ENCODE measurements around the gene KLHL26. TPM values are rescaled to one million over a fixed set of nuclear protein-coding genes. Genes with fewer than 3 reads are reported as not detected.

The KLHL26 gene
- total RNA-seq, 1 experiment from 2014 or later: 8.4 TPM

DNA sequence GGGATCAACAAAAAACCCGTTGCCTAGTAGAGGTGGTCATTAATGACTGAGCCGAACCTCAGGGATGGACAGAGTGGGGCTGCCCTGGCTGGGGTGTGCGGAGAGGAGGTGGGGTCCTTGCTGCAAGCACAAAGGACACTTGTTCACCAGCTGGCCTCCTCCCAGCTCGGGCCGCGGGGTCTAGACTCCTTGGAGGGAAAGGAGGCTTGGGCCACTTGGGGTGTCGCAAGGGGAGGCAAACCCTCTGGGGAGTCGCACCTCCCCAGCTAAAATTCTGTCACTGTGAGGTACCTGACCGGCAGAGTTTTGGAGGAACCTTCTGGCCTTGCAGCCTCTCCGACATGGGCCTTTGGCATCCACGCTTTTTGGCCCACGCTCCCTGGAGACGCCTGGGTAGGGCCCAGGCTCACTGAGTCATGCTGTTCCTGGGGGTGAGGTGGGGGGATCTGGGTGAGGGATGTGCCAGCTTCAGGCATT, 8.2 kb downstream of the KLHL26 start:
- Histone ChIP-seq H4K20me1 (ENCODE audit: low read length) (peaks cover 6% of the 10 kb centered on the region; the same call in 1 of the 2 replicates), H3F3A (ENCODE audit: low read length, unreplicated experiment) (no peaks in the 10 kb centered on the region), H3K4me2 (ENCODE audit: low read length) (no peak overlapping the region), H2AFZ (ENCODE audit: low read length) (no peak overlapping the region), H3K27me3 (ENCODE audit: low read length) (no peaks in the 10 kb centered on the region), H3K9me2 (replicated peaks; ENCODE audit: low read length) (no peaks in the 10 kb centered on the region), H3K27ac (ENCODE audit: low read length) (no peak overlapping the region), H3K4me1 (ENCODE audit: insufficient read depth, low read length) (no peaks in the 10 kb centered on the region), H3K79me2 (ENCODE audit: low read length) (peaks cover 36% of the 10 kb centered on the region), H3K4me3 (ENCODE audit: low read length) (no peak overlapping the region), H3K36me3 (ENCODE audit: low read depth, low read length) (no peaks in the 10 kb centered on the region), H3K9ac (ENCODE audit: low read length) (no peak overlapping the region), H3K9me3 (ENCODE audit: low read length) (no peaks in the 10 kb centered on the region)
- DNase-seq (no peak), ATAC-seq (no peak)
- intact Hi-C loops (cut with micrococcal nuclease): no loop called here
- no TSS peak for BruUV-seq (replicated peaks)
- no peak for TF ChIP-seq EZH2phosphoT487 (IDR thresholded peaks at IDR 0.05; ENCODE audit: borderline replicate concordance, low read length)
- TF ChIP-seq, protein P1, sequence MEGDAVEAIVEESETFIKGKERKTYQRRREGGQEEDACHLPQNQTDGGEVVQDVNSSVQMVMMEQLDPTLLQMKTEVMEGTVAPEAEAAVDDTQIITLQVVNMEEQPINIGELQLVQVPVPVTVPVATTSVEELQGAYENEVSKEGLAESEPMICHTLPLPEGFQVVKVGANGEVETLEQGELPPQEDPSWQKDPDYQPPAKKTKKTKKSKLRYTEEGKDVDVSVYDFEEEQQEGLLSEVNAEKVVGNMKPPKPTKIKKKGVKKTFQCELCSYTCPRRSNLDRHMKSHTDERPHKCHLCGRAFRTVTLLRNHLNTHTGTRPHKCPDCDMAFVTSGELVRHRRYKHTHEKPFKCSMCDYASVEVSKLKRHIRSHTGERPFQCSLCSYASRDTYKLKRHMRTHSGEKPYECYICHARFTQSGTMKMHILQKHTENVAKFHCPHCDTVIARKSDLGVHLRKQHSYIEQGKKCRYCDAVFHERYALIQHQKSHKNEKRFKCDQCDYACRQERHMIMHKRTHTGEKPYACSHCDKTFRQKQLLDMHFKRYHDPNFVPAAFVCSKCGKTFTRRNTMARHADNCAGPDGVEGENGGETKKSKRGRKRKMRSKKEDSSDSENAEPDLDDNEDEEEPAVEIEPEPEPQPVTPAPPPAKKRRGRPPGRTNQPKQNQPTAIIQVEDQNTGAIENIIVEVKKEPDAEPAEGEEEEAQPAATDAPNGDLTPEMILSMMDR (conservative IDR thresholded peaks at IDR 0.05; ENCODE audit: low read depth, low read length): no peak
- TF ChIP-seq EZH2 (IDR thresholded peaks at IDR 0.05; ENCODE audit: low read length, unreplicated experiment): no peak
- ChIA-PET CTCF (interaction anchor here (0.6 kb wide), 1 partner anchor 529 kb away, joined by 3 read pairs; no protein-coding TSS in a partner anchor), POLR2A (ENCODE audit: unreplicated experiment) (no interaction called here)

GRCh38 chr19:18646535-18647370, 9.9 kb downstream of the KLHL26 start:
- no TSS peak for BruUV-seq (replicated peaks)
- Histone ChIP-seq H3K9me3 (ENCODE audit: low read length) (no peaks in the 10 kb centered on the region), H3K4me2 (ENCODE audit: low read length) (no peak overlapping the region), H3F3A (ENCODE audit: low read length, unreplicated experiment) (no peaks in the 10 kb centered on the region), H3K4me3 (ENCODE audit: low read length) (no peak overlapping the region), H3K9ac (ENCODE audit: low read length) (no peak overlapping the region), H3K36me3 (ENCODE audit: low read depth, low read length) (no peaks in the 10 kb centered on the region), H3K79me2 (ENCODE audit: low read length) (peaks cover 28% of the 10 kb centered on the region), H3K4me1 (ENCODE audit: insufficient read depth, low read length) (no peaks in the 10 kb centered on the region), H3K27ac (ENCODE audit: low read length) (no peak overlapping the region), H3K9me2 (replicated peaks; ENCODE audit: low read length) (no peaks in the 10 kb centered on the region), H4K20me1 (ENCODE audit: low read length) (peaks cover 6% of the 10 kb centered on the region; the same call in 1 of the 2 replicates), H2AFZ (ENCODE audit: low read length) (no peak overlapping the region), H3K27me3 (ENCODE audit: low read length) (no peaks in the 10 kb centered on the region)
- POLR2A ChIA-PET (ENCODE audit: unreplicated experiment): no interaction called here
- CTCF ChIA-PET: interaction anchor here (0.6 kb wide), 1 partner anchor 29 kb away, joined by 3 read pairs; no protein-coding TSS in a partner anchor
- no peak for TF ChIP-seq EZH2 (IDR thresholded peaks at IDR 0.05; ENCODE audit: low read length, unreplicated experiment)
- TF ChIP-seq, protein P1 (conservative IDR thresholded peaks at IDR 0.05; ENCODE audit: low read depth, low read length): no peak
- no peak for TF ChIP-seq EZH2phosphoT487 (IDR thresholded peaks at IDR 0.05; ENCODE audit: borderline replicate concordance, low read length)
- no peak for DNase-seq
- intact Hi-C loops (cut with micrococcal nuclease): no loop called here
- no peak for ATAC-seq

GRCh38 chr19:18647371-18647767, 10.5 kb downstream of the KLHL26 start:
- no peaks in the 10 kb centered on the region for H3K9me3 ChIP-seq (ENCODE audit: low read length)
- no peaks in the 10 kb centered on the region for H3K4me1 ChIP-seq (ENCODE audit: insufficient read depth, low read length)
- CTCF ChIA-PET: no interaction called here
- H3F3A ChIP-seq (ENCODE audit: low read length, unreplicated experiment): no peaks in the 10 kb centered on the region
- POLR2A ChIA-PET (ENCODE audit: unreplicated experiment): no interaction called here
- no peaks in the 10 kb centered on the region for H3K36me3 ChIP-seq (ENCODE audit: low read depth, low read length)
- H3K9me2 ChIP-seq (replicated peaks; ENCODE audit: low read length): no peaks in the 10 kb centered on the region
- no peak overlapping the region for H3K4me2 ChIP-seq (ENCODE audit: low read length)
- peaks cover 23% of the 10 kb centered on the region for H3K79me2 ChIP-seq (ENCODE audit: low read length)
- no peak overlapping the region for H3K9ac ChIP-seq (ENCODE audit: low read length)
- intact Hi-C loops (cut with micrococcal nuclease): no loop called here
- H4K20me1 ChIP-seq (ENCODE audit: low read length): peaks cover 6% of the 10 kb centered on the region; the same call in 1 of the 2 replicates
- H3K27ac ChIP-seq (ENCODE audit: low read length): no peak overlapping the region
- TF ChIP-seq EZH2 (IDR thresholded peaks at IDR 0.05; ENCODE audit: low read length, unreplicated experiment) (no peak), EZH2phosphoT487 (IDR thresholded peaks at IDR 0.05; ENCODE audit: borderline replicate concordance, low read length) (no peak)
- TF ChIP-seq, protein P1 (conservative IDR thresholded peaks at IDR 0.05; ENCODE audit: low read depth, low read length): no peak
- DNase-seq (no peak), ATAC-seq (no peak)
- H2AFZ ChIP-seq (ENCODE audit: low read length): no peak overlapping the region
- no peak overlapping the region for H3K4me3 ChIP-seq (ENCODE audit: low read length)
- no TSS peak for BruUV-seq (replicated peaks)
- H3K27me3 ChIP-seq (ENCODE audit: low read length): no peaks in the 10 kb centered on the region
